Middle frontal gyrus (tissue), 1 donor: ENCODE measurements around the gene SEC24B.

ENCODE experiments used
- DNase-seq: peaks from one replicate; pipeline ENCODE4 v3.0.0-alpha.2; 2015; ENCODE audit warnings: low spot score; ENCODE audit errors: extremely low spot score

SEC24B gene

DNA sequence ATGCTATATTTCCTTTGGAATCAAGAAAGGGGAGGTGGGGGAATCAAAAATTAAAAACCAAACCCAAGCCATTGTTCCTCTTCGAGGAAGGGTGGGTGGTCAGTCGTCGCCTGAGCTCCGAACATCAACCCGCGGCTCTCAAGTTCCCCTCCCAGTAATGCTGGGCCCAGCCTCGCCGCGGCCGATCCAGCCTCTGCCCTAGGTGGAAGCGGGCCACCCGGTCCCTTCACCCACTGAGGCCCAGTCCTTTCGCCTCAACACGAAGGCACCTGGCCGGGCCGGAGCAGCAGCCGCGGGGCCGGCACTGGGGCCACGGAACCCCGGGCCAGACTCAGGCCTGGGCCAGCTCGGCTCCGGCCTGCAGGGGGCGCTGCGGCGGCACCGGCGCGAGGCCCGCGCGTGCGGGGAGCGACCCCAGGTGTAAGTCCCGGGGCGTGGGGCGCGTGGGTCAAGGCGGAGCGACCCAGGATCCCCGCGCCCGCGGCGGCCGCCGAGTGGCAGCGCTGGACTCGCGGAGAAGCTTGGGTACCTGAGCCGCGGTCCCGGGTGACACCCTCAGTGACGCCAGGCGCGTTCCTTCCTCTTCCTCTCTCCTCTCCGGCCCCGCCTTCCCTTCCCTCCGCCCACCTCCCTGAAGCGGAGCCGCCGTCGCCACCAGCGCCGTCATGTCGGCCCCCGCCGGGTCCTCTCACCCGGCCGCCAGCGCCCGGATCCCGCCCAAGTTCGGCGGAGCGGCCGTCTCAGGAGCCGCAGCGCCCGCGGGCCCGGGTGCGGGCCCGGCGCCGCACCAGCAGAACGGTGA lies at the start of gene SEC24B:
SEC24B (plus strand) TSS at position 611 of the 802 bp plus-strand sequence; CDS start at position 666, 55 bp downstream.
- DNase-seq = peak; percentile 55

DNA sequence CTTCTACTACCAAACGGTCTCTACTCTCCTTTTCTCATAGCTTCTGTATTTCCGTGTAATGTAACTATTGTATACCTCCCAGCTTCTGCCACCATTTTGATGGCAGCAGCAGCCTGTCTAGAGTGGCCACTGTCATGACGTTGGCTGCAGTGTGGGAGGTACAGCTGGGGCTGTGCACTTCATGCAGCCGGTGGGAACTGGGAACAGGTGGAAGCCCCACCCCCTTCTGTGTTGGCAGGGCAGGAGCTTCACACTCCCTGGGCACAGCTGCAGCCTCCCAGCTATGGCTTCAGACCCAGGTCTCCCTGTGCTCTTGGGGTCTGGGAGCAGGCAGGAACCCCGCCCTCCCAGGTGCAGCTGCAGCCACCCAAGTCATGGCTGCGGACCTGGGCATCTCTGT lies 49.8 kb upstream of the SEC24B start:
- no peak for DNase-seq

DNA sequence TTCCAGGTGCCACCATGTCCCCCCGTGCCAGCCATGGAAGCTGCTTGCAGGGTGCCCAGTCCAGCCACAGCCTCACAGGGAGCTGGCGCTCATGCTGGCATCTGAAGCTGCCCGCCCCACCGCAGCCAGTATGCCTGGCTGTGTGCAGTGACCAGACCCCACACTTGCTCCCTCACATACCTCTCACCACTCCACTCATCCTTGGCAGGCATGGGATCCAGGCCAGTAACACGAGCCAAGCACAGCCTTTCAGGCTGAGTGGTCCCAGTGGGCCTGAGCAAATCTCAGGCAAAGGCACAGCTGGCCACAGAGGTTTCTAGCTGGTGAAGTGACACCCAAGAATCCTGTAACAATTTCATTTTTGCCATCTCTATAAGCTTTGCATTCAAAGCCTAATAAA lies 48.4 kb upstream of the SEC24B start:
- DNase-seq = no peak

DNA sequence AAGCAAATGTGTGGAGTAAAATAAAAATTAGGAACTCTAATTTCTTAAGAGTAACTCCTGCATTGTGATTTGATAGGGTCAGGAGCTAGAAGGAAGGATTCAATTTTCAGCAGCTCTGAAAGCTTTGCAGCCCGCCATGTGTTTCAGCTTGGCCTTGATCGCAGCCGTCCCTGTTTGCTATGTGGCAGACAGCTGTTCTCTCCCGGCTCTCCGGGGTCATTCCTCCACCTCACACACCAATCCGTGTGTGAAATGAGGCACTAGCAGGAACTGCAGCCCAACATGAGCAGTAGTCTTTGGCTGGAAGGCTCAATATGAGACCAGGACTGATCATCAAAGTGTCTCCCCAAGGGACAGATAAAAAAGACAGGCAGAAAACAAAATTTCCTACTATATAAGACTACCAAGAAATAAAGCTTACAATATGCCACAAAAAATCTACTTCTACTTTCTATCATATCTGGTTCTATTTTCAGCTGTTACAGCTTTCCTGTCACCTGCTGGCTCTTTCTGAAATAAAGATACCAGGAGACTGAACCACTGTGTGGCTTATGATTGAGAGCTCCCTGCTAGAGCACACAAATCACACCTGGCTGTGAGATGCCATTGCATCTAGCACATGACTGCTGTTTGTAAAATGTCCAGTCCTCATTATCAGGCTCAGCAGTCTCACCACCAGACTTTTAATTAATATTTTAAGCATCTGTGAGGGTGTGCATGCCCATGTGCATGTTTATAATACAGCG lies 44.1 kb upstream of the SEC24B start:
- no peak for DNase-seq

DNA sequence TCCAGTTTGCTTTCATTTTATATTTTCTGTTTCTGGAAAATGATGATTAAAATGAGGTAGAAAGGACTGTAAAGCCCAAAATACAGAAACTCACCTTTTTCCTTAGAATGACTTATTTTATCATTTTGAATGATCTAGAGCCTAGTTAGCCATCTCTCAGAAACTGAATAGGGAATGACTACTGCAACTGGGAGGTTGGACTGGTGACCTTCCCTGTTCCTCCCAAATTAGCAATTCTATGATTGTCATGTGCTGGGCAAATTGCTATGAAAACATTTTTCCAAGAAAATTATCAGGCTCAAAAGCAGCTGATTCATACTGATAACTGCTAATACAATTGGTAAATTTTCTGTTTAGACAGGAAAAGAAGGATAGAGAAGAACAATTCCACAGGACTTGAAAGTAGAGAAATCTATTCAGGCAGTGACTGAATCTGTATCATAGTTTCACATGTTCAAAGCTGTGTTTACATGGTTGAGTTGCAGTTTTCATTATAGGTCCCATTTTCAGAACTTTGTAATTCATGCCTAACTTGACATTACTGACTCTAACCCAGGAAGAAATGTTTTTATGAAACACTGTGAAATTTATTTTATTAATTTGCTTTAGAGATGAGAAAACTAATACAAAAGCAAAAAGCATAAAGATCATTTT lies 43.4 kb upstream of the SEC24B start:
- no peak for DNase-seq

DNA sequence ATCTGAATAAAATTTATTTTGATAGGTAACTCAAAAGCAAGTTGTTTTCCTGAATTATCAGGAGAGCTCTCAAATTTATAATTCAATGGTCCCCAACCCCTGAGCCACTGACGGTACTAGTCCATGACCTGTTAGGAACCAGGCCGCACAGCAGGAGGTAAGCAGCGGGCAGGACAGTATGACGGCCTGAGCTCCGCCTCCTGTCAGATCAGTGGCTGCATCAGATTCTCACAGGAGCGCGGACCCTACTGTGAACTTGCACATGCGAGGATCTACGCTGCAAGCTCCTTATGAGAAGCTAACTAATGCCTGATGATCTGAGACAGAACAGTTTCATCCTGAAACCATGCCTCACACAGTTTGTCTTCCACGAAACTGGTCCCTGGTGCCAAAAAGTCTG lies 37.9 kb upstream of the SEC24B start:
- no peak for DNase-seq

DNA sequence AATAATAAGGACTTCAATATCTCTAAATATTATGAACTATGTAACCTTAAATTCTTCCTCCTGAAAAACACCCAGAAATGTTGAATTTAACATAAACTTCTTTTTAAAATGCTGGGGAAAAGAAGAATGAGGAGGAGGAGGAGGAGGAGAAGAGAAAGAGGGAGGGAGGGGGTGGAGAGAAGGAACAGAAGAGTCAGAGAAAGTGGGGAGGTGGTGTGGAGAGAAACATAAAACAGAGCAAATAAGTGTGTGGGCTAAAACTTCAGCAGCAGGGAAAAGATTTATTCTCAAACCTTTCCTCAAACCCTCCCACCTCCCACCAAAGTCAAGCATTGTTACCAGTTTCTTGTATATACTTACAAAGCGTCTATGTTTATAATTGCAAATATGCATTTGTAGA lies 34.7 kb upstream of the SEC24B start:
- no peak for DNase-seq

DNA sequence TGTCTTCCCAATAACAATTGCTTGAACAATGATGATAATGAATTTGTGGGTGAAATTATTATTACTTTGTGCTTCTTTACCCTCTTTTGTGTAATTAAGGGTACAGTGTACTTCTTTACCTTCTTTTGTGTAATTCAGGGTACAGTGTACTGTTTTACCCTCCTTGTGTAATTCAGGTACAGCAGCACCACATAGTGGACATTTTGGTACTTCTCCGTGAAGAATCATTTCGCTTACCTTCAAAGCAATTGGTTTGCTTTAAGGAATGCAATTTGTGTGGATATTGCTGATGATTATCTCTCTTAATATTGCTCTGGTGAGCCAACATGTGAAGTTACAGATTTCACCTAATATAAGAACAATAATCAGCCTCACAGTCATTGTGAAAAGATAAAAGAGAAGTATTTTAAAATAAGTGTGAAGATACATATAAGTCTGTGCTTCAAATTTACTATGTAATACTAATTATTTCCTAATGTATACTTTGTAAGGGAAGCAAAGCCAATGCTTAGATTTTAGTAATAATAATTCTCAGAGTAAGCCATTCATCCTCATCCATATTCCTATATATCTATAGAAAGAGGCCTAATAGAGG lies 27.2 kb upstream of the SEC24B start:
- peak; percentile 52 for DNase-seq

DNA sequence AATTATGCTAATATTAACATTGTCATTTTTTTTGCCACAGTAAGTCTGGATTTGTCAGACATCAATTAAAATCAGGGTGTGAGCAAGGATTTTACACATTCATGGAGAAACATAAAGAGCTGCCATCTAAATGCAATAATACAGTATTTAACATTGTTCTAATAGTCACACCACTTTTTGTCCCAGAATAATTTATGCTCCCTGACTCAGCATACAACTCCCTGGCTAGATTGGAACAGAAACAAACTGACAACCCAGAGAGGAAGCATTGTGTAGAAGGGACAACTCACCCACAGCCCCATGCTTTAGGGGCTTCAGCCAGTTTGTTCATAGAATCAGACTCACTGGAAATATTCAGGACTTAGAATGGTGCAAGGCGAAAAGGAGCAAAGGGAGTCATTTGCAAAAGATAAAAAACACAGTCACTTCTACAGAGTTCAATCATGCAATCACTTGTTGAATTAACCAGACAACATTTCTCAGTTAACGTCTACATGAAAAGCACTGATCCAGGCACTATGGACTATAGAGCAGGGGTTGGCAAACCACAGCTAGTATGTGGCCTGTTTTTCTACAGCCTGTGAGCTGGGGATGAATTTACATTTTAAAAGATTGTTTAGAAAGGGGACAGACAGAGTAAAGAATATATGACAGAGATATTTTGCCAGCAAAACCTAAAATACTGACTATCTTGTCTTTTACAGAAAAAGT lies 26.4 kb upstream of the SEC24B start:
- DNase-seq = no peak

DNA sequence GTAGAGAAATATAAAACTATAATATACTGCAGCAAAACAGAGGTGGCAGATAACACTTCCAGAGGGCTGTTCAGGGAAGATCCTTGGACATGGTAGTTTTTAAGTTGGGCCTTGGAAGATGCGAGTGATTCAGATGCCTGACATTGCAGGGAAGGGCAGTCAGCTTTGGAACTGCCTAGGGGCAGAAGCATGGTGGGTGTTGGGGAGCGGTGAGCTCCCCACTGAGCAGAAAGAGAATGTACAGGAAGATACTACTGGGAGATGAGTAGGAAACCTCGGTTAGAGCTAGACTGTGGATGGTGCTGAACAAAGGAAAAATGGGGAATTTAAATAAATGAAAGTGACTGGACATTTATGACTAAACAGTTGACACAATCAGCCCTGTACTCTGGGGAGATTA lies 24.9 kb upstream of the SEC24B start:
- no peak for DNase-seq

DNA sequence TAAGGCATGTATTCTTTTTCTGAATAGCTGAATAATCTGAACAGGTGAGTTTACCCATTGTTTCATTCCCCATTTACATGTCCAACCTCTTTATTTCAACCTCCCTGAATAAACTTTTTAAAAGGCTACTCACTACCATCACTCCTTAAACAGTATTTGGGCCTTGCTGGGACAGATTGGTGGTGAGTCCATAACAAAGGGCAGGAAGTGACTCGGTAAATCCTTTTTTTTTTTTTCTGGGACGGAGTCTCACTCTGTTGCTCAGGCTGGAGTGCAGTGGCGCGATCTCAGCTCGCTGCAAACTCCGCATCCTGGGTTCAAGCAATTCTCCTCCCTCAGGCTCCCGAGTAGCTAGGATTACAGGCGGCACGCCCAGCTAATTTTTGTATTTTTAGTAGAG lies 23.4 kb upstream of the SEC24B start:
- DNase-seq = no peak

DNA sequence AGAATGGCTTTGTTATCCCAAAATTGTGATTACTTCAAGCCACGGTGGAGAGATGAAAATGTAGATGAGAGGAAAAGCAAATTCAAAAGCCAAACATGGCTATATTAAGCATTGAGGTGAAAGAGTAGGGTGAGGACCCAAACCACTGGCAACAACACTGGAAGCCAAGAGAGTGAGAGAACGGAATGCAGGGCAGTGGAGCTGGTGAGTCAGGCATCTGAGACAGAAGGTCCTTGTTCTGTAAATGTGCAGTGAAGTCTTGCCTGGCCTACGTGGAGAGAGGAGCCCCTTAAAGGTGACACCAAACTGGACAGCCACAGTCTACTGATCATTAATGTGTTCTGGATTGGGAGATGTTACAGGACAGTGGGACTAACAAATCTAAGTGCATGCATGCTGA lies 22.8 kb upstream of the SEC24B start:
- no peak for DNase-seq

DNA sequence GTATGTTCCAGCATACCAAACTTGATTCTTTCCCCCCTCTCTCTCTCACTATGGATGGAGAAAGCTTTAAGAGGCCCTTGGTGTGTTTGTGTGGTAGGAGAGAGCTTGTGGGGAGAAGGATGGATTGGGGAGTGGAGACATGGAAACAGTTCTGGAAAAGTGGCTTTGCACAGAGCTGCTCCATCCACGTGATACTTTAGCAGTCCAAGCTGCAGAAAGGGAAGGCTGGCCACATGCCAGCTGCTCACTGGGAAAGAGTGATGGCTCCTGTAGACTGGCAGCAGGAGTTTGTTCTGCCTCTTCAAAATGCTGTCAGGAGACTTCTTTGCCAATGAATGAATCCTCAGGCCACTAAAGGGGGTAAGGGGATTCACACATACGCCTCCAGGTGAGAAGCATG lies 21.7 kb upstream of the SEC24B start:
- DNase-seq = no peak

DNA sequence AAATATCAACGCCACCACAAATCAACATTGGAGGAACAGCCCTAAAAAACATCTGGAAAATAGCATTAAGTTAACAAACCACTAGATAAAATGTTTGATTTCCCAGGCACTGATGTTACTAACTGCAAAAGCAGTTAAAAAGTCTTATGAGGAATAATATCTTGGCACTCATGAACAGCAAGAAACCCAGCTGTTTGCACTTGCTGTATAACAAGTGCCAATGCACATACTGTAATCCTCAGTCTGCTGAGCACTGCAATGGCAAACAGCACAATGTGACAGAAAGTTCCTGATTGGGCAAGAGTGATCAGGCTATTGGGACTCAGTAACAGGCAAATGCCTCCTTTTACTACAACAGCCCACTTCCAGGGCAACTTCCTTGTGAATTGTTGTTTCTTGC lies 20.8 kb upstream of the SEC24B start:
- DNase-seq = no peak

DNA sequence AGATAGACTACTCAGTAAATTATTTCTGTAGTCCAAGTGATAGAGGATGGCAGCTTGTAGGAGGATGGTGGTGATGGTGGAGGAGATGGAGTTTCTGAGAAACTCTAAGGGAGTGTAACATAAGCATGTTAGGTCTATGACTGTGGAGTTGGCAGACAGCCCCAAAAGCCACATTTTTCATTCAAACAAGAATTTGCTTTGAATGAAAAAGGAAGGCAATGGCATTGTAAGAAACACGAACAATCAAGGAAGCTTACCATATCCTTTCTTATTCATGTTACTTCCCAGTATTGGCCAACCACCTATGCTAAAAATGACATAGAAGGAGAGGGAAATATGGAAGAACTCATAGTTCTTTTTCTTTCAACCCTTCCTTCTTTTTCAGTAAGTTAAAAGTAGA lies 18.7 kb upstream of the SEC24B start:
- no peak for DNase-seq

DNA sequence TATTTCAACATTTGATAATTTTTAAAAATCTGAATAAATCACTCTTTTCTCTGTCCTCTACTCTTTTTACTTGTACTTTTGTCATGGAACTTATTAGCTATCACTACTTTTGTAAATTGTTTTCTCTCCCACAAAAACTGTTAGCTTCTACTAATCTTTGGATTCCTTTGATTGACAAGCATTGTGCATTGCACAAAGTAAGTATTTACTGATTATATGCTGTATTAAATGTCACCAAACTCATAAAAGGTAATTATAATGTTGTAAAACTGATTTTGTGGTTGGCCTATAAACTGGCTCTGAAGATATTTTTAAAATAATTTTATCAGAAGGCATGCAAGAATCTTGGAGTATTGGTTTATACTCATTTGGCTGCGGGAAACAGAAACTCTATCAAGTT lies 15.0 kb upstream of the SEC24B start:
- no peak for DNase-seq

DNA sequence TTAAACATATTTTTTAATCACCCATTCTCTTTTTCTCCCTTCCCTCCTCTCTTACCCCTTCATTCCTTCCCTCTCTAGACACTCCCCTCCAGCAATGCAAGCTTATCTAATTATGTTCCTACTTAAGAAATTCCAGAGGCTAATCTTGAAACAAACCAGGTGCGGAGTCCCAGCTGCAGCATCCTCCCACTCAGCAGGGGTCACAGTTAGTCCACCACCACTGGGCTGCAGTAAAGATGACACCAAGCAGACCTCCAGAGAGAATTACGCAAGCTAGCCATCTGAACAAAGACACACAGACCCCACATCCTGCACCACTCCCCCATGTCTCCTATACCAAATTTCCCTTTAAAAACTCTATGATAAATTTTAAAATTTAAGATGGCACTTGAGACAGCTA lies 13.9 kb upstream of the SEC24B start:
- DNase-seq = no peak

DNA sequence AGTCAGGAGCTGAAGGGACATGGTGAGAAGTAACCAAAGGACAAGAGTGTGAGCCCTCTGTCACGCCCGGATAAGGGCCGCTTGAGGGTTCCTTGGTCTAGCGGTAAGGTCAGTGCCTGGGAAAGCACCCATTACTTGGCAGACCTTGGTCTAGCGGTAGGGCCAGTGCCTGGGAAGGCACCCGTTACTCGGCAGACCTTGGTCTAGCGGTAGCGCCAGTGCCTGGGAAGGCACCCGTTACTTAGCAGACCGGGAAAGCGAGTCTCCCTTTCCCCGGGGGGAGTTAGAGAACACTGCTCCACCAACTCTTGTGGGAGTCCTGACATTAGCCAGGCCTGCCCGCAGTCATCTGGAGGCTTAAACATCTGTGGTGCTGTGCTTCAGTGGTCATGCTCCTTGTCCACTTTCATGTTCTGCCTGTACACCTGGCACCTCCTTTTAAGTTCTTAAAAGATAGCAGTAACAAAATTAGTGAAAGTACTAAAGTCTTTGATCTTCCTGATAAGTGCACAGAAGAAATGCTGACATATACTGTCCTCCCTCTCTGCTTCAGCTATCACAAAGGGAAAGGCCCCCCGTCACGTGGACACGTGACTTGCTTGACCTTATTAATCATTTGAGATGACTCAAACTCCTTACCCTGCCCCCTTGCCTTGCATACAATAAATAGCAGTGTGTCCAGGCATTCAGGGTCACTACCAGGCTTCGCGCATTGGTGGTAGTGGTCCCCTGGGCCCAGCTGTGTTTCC lies 9.3 kb upstream of the SEC24B start:
- no peak for DNase-seq

DNA sequence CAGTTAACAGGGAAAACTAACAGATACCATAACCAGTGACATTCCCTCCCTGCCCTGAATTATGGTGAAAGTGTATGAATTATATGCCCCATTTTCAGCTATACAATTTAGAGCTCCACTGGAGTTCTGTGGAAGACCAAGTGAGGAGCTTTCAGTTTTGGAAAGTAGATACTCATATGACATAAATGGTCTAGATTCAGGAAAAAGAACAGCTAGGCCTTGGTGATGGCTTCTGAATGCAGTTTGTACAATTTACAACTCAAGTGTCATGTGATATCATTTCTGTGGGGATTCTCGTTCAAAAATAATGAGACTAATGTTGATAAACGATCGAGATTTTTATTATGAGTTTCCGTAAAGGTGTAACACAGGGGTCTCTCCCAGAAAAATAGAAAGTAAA lies 8.2 kb upstream of the SEC24B start:
- no peak for DNase-seq

DNA sequence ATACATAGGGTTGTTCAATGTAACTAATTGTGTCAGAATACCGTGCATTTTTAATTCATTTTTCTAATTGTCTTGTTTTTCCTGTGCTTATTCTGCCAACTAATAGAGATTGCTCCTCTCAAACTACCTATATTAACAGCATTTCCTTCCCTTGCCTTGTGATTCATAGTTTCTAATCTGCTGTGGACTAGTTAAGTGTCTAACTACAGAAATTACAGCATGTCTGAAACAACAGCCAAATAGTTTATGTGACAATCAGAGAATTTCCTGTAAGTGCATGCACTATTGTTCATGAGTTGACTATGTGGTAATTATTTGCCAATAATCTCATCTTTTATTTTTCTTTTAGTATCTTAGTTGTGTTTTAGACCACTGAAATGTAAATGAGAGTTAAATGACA lies 4.1 kb upstream of the SEC24B start:
- DNase-seq = no peak

DNA sequence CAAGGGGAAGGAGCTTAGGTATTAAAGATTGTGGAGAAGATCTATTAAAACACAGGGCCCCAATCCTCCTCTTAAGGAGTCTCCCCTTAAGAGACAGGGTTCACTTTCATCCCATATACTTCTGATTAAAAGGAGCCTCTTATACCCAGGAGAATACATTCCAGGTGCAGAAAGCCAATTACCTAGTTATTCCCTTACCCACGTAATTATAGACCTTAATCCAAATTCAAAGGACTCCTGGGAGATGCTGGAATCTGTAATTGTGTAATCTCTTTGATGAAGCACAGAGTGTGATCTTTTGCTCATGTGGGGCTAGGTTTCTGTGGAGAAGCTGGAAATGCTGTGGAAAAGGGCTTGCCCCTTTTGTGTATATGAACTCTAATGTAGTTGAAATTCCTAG lies 1.4 kb upstream of the SEC24B start:
- DNase-seq = no peak
